ENCODE results near the gene SMAD6.
"Not testable (repeated sequence)": the region's sequence is repeated elsewhere in the genome, so short reads cannot be mapped to it uniquely, and the experiment has no call there.

SMAD6 gene

DNA sequence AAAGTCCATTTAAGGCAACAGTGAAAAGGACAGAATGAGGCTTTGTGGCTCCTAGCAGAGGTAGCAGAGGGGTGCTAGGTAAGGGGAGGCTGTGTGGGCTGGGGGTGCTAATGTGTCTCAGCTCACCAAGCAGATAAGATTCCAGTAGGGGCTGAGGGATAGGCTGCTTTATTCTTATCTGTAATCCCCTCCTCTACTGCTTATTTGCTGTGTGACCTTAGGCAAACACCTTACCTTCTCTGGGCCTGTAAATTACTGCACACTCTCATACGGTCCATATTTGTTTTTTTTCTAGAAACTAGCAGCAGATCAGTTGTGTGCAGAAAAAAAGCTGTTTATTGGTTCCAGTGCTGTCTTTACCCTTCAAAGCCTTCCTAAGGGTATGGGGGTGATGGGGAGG lies 52.8 kb downstream of the SMAD6 start:
- H3K4me3 ChIP-seq (ENCODE audit: low read depth, low read length), result no peak overlapping the region
- no peak for DNase-seq (ENCODE audit: low read depth)
- TF ChIP-seq, protein P1, sequence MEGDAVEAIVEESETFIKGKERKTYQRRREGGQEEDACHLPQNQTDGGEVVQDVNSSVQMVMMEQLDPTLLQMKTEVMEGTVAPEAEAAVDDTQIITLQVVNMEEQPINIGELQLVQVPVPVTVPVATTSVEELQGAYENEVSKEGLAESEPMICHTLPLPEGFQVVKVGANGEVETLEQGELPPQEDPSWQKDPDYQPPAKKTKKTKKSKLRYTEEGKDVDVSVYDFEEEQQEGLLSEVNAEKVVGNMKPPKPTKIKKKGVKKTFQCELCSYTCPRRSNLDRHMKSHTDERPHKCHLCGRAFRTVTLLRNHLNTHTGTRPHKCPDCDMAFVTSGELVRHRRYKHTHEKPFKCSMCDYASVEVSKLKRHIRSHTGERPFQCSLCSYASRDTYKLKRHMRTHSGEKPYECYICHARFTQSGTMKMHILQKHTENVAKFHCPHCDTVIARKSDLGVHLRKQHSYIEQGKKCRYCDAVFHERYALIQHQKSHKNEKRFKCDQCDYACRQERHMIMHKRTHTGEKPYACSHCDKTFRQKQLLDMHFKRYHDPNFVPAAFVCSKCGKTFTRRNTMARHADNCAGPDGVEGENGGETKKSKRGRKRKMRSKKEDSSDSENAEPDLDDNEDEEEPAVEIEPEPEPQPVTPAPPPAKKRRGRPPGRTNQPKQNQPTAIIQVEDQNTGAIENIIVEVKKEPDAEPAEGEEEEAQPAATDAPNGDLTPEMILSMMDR (IDR thresholded peaks at IDR 0.05; ENCODE audit: low read depth, low read length), result no peak
- TF ChIP-seq MYC (IDR thresholded peaks at IDR 0.05; ENCODE audit: low read depth, low read length) (no peak), POLR2A (IDR thresholded peaks at IDR 0.05; ENCODE audit: extremely low read depth, insufficient read length) (no peak)
- TF ChIP-seq, protein P2, sequence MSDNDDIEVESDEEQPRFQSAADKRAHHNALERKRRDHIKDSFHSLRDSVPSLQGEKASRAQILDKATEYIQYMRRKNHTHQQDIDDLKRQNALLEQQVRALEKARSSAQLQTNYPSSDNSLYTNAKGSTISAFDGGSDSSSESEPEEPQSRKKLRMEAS (IDR thresholded peaks at IDR 0.05; ENCODE audit: low read depth, low read length), result no peak

DNA sequence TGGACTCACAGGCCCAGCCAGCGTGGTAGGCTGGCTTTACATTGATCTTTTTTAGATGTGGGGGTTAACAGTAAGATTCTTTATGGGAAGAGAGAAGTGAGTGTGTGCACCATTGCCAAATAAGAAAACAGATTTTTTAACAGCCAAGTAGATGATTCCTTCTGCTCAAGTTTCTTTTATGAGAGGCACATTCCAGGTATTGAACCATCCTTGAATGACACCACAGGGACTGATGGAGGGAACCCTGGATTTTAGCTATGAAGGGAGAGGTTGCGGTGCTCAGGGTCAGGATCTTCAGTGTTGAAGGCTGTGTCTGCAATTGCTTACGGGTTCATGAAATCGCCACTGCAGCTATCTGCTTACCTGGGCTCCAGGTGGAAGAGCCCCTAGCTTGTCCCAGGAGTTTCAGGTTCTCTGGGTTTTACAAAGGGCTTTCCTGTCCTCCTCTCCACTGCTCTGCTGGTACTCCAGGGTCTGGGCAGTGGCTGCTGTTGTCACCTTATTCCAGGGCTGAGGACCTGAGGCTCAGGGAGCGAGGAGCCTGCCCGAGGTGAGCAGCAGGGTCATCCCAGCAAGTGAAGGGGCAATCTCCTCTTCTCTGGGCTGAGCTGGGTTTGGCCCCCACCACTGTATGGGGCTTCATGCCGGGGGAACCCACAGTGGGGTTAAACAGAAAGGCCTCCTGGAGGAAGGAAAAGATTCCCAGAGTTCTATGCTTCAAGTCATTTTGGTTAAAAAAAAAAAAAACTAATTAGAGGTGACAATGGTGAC lies 53.4 kb downstream of the SMAD6 start:
- TF ChIP-seq MYC (IDR thresholded peaks at IDR 0.05; ENCODE audit: low read depth, low read length), result no peak
- TF ChIP-seq POLR2A (IDR thresholded peaks at IDR 0.05; ENCODE audit: extremely low read depth, insufficient read length), result no peak
- TF ChIP-seq, protein P2 (IDR thresholded peaks at IDR 0.05; ENCODE audit: low read depth, low read length), result no peak
- TF ChIP-seq, protein P1 (IDR thresholded peaks at IDR 0.05; ENCODE audit: low read depth, low read length), result no peak
- H3K4me3 ChIP-seq (ENCODE audit: low read depth, low read length), result no peak overlapping the region
- no peak for DNase-seq (ENCODE audit: low read depth)

DNA sequence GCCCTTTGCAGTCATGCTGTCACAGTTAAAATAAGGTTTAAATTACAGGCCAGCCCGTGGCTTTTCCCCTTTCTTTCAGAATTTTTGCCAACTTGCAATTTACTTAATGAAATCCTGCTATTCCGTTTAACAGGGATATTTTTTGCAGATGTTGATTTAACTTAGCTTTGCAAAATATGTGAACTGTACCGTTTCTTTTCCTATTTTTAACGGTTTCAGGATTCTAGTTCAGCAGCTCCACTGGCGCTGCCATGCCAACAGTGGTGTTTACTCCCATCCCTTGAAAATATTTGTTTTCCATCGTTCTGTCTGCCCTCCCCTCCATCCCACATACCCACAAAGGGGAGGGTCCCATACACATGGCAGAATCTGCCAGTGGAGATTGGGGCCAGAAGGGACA lies 54.3 kb downstream of the SMAD6 start:
- H3K4me3 ChIP-seq (ENCODE audit: low read depth, low read length), result no peak overlapping the region
- TF ChIP-seq, protein P1 (IDR thresholded peaks at IDR 0.05; ENCODE audit: low read depth, low read length), result no peak
- TF ChIP-seq MYC (IDR thresholded peaks at IDR 0.05; ENCODE audit: low read depth, low read length), result no peak
- no peak for TF ChIP-seq POLR2A (IDR thresholded peaks at IDR 0.05; ENCODE audit: extremely low read depth, insufficient read length)
- TF ChIP-seq, protein P2 (IDR thresholded peaks at IDR 0.05; ENCODE audit: low read depth, low read length), result no peak
- DNase-seq (ENCODE audit: low read depth), result no peak

DNA sequence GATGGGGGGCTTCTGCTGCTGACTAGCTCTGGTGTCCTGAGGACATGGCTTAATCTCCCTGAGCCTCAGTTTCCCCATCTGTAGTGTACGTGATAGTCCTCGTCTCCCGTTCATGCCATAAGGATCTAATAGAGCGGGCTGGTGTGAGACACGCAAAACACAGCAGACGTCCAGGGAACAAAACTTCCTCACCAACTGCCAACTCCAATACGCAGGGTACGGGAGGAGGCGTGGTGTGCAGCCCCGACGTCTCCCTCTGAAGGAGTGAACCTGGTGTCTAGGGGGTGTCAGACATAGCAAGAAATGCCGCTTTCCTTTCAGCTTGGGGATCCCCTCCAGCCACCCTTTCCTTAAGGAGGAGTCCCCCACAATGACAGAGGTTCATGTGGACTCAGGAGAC lies 55.0 kb downstream of the SMAD6 start:
- H3K4me3 ChIP-seq (ENCODE audit: low read depth, low read length), result no peak overlapping the region
- no peak for DNase-seq (ENCODE audit: low read depth)
- TF ChIP-seq MYC (IDR thresholded peaks at IDR 0.05; ENCODE audit: low read depth, low read length) (no peak), POLR2A (IDR thresholded peaks at IDR 0.05; ENCODE audit: extremely low read depth, insufficient read length) (no peak)
- TF ChIP-seq, protein P1 (IDR thresholded peaks at IDR 0.05; ENCODE audit: low read depth, low read length), result no peak
- TF ChIP-seq, protein P2 (IDR thresholded peaks at IDR 0.05; ENCODE audit: low read depth, low read length), result no peak

DNA sequence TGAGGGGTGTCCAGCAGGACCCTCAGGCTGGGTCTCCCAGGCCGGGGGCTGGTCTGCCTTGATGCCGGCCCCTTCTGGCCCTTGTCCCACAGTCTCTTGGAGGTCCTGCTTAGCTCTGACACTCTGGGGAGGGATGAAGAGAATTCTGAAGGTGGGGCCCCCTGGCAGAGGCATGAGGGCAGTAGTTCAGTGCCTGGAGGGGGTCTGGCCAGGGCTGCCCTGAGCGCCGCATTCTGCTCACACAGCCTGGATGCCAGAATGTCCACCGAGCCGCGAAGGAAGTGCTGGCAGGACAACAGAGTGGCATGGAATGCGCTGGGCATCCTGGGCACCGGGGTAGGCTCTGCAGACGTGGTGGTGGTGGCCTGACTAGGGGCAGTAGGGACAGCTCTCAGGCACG lies 55.5 kb downstream of the SMAD6 start:
- DNase-seq (ENCODE audit: low read depth), result no peak
- no peak for TF ChIP-seq MYC (IDR thresholded peaks at IDR 0.05; ENCODE audit: low read depth, low read length)
- TF ChIP-seq, protein P1 (IDR thresholded peaks at IDR 0.05; ENCODE audit: low read depth, low read length), result no peak
- TF ChIP-seq POLR2A (IDR thresholded peaks at IDR 0.05; ENCODE audit: extremely low read depth, insufficient read length), result no peak
- TF ChIP-seq, protein P2 (IDR thresholded peaks at IDR 0.05; ENCODE audit: low read depth, low read length), result no peak
- no peak overlapping the region for H3K4me3 ChIP-seq (ENCODE audit: low read depth, low read length)

DNA sequence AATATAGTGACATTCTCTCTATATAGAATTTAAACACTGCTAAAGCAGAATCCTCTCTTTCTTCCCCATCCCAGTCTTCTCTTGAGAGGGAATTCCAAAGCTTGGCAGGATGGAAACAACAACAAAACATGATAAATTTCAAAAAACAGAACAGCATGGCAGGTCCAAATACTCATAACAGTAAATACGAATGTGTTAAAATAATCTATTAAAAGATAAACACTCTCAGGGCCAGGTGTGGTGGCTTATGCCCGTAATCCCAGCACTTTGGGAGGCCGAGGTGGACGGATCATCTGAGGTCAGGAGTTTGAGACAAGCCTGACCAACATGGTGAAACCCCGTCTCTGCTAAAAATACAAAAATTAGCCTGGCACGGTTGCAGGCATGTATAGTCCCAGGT lies 56.2 kb downstream of the SMAD6 start:
- DNase-seq (ENCODE audit: low read depth); H3K4me3 ChIP-seq (ENCODE audit: low read depth, low read length): not testable (repeated sequence)
